Glutamatergic neuron (in vitro differentiated cells): Measurements from ENCODE around the gene TMCC1. TPM values are rescaled to one million over a fixed set of nuclear protein-coding genes. Genes with fewer than 3 reads are reported as not detected.

Experiments used
- DNase-seq: peaks from one replicate; pipeline ENCODE4 v3.0.0; 2022
- H3K27ac Mint-ChIP-seq: one replicate; pipeline ENCODE4 v1.8.0; 2020; ENCODE audit warnings: mild to moderate bottlenecking, mixed read lengths, inconsistent platforms; ENCODE audit not compliant: unreplicated experiment
- H3K27me3 Mint-ChIP-seq: one replicate; pipeline ENCODE4 v1.8.0; 2020; ENCODE audit warnings: mild to moderate bottlenecking, moderate library complexity, mixed read lengths, inconsistent platforms; ENCODE audit not compliant: unreplicated experiment
- H3K36me3 Mint-ChIP-seq: one replicate; pipeline ENCODE4 v1.8.0; 2020; ENCODE audit warnings: mild to moderate bottlenecking, mixed read lengths, inconsistent platforms; ENCODE audit not compliant: unreplicated experiment
- H3K4me1 Mint-ChIP-seq: one replicate; pipeline ENCODE4 v1.8.0; 2020; ENCODE audit warnings: mild to moderate bottlenecking, low read depth, mixed read lengths, inconsistent platforms; ENCODE audit not compliant: unreplicated experiment
- H3K4me3 Mint-ChIP-seq: one replicate; pipeline ENCODE4 v1.8.0; 2020; ENCODE audit warnings: mild to moderate bottlenecking, mixed read lengths, inconsistent platforms; ENCODE audit not compliant: unreplicated experiment
- H3K9me3 Mint-ChIP-seq: one replicate; pipeline ENCODE4 v1.8.0; 2020; ENCODE audit warnings: mild to moderate bottlenecking, moderate library complexity, mixed read lengths, inconsistent platforms; ENCODE audit not compliant: unreplicated experiment
- total RNA-seq: library from RNA; stranded (reverse); fragmentation: NEBNext Ultra II Directional; extraction: Animal tissue kit (Norgen Biotek cat#: 25700); gene quantifications from one replicate; pipeline ENCODE4 v1.2.1, GENCODE V29; 2021; ENCODE audit not compliant: unreplicated experiment
- TF ChIP-seq, protein P1 (sequence below): fragments of 200-600 bp; sonication (generic); IDR thresholded peaks from one replicate; pipeline ENCODE4 v1.5.0; 2021; ENCODE audit not compliant: partially characterized antibody, unreplicated experiment

Gene TMCC1
- total RNA-seq, 1 donor from 2014 or later = 42.2 TPM

- H3K27ac Mint-ChIP-seq = no peak overlapping the region
- TF ChIP-seq, protein P1, sequence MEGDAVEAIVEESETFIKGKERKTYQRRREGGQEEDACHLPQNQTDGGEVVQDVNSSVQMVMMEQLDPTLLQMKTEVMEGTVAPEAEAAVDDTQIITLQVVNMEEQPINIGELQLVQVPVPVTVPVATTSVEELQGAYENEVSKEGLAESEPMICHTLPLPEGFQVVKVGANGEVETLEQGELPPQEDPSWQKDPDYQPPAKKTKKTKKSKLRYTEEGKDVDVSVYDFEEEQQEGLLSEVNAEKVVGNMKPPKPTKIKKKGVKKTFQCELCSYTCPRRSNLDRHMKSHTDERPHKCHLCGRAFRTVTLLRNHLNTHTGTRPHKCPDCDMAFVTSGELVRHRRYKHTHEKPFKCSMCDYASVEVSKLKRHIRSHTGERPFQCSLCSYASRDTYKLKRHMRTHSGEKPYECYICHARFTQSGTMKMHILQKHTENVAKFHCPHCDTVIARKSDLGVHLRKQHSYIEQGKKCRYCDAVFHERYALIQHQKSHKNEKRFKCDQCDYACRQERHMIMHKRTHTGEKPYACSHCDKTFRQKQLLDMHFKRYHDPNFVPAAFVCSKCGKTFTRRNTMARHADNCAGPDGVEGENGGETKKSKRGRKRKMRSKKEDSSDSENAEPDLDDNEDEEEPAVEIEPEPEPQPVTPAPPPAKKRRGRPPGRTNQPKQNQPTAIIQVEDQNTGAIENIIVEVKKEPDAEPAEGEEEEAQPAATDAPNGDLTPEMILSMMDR = no peak
- H3K36me3 Mint-ChIP-seq = no peaks in the 10 kb centered on the region
- DNase-seq = no peak
- no peaks in the 10 kb centered on the region for H3K9me3 Mint-ChIP-seq
- no peak overlapping the region for H3K4me3 Mint-ChIP-seq
- peaks cover 2% of the 10 kb centered on the region for H3K4me1 Mint-ChIP-seq
- H3K27me3 Mint-ChIP-seq = no peaks in the 10 kb centered on the region
Measured at GRCh38 chr3:129661766-129662165, 231.7 kb downstream of the TMCC1 start.

- Mint-ChIP-seq H3K27ac (no peak overlapping the region), H3K36me3 (no peaks in the 10 kb centered on the region), H3K9me3 (no peaks in the 10 kb centered on the region), H3K4me1 (peaks cover 8% of the 10 kb centered on the region), H3K4me3 (no peak overlapping the region), H3K27me3 (no peaks in the 10 kb centered on the region)
- TF ChIP-seq, protein P1 = no peak
- no peak for DNase-seq
Measured at GRCh38 chr3:129658110-129658843, 235.2 kb downstream of the TMCC1 start.

- Mint-ChIP-seq H3K27me3 (no peaks in the 10 kb centered on the region), H3K36me3 (no peaks in the 10 kb centered on the region), H3K4me1 (peaks cover 8% of the 10 kb centered on the region), H3K27ac (no peak overlapping the region), H3K9me3 (no peaks in the 10 kb centered on the region), H3K4me3 (no peak overlapping the region)
- DNase-seq = no peak
- TF ChIP-seq, protein P1 = no peak
Measured at GRCh38 chr3:129657261-129658046, 236.1 kb downstream of the TMCC1 start.

DNA sequence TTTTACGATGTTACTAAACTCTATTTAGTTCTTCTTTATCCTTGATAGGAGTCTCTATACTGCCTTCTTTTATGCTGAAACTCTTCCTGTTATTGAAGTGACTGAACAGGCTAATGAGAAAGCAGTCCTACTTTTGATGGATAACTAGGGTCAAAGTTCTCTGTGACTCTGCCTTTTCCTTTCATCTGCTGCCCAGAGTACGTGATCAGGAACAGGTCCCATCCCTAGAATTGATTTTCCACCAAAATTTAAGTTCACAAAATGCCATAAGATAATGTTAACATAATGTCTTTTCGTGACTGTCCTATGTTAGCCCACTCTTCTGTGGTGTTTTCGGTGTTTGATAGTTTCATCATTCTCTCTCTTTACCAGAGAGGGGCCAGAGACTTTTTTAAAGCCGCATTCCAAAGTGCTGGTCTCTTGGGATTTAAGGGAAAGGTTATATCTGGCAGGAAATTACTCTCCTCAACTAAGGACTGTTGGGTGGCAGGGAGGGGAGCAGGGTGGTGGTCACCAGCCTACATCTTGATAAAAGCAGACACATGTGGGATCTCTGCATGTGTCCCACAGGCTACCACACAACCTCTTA is 236.8 kb downstream of the TMCC1 start:
- no peaks in the 10 kb centered on the region for H3K36me3 Mint-ChIP-seq
- H3K4me3 Mint-ChIP-seq = no peak overlapping the region
- no peak overlapping the region for H3K27ac Mint-ChIP-seq

More for the DNA sequence above, 236.8 kb downstream of the TMCC1 start:
- TF ChIP-seq, protein P1 = no peak
- Mint-ChIP-seq H3K27me3 (no peaks in the 10 kb centered on the region), H3K4me1 (peaks cover 11% of the 10 kb centered on the region), H3K9me3 (no peaks in the 10 kb centered on the region)
- no peak for DNase-seq
